SK-N-SH (cell line): ENCODE data around the gene PDE4C. TPM values are rescaled to one million over a fixed set of nuclear protein-coding genes. Genes with fewer than 3 reads are reported as not detected.

Experiments
- CTCF ChIA-PET: fragments of 300-600, 350-600 bp; formaldehyde crosslinking; extraction: SDS; loops from one replicate; lab custom pipeline; 2021; lab: Yijun Ruan, JAX
- POLR2A ChIA-PET: fragments of 350-600 bp; sonication (Branson Sonifier 250); formaldehyde crosslinking; extraction: SDS; loops from one replicate; lab custom pipeline; 2020; ENCODE audit warnings: antibody characterized with exemption, inconsistent platforms; lab: Yijun Ruan, JAX
- DNase-seq: peaks from one replicate; pipeline ENCODE4 v3.0.0; 2012
- H2AFZ ChIP-seq: fragments of 200-600 bp; sonication (generic); 2 replicates; pipeline ENCODE4 v1.8.1; 2016; ENCODE audit warnings: antibody characterized with exemption, mild to moderate bottlenecking, low read depth
- H3F3A ChIP-seq: fragments of 200-600 bp; sonication (generic); replicated peaks from 2 replicates; pipeline ENCODE3; 2016; ENCODE audit warnings: antibody characterized with exemption, mild to moderate bottlenecking; ENCODE audit not compliant: insufficient read depth
- H3K27ac ChIP-seq, 2 experiments: fragments of 200-500 bp in 1 of 2; fragments of 200-600 bp in 1 of 2; sonication (Bioruptor generic) in 1 of 2; sonication (generic), shearing (Covaris generic) in 1 of 2; 2 replicates each; pipeline versions ENCODE4 v1.5.1 to v1.6.1; 2014 to 2016; ENCODE audit warnings: low read depth in 2 of 2, inconsistent platforms in 1 of 2, low read length in 1 of 2, mild to moderate bottlenecking in 1 of 2, mixed read lengths in 1 of 2
- H3K27me3 ChIP-seq: fragments of 200-600 bp; sonication (generic), shearing (Covaris generic); 2 replicates; pipeline ENCODE4 v1.6.1; 2016; ENCODE audit warnings: mixed run types; ENCODE audit not compliant: insufficient read depth
- H3K36me3 ChIP-seq, 2 experiments: fragments of 200-500 bp in 1 of 2; fragments of 200-600 bp in 1 of 2; sonication (Bioruptor generic) in 1 of 2; sonication (generic) in 1 of 2; replicated peaks in 1 of 2; 2 replicates each; pipeline versions ENCODE3 to v1.5.1; 2014 to 2016; ENCODE audit warnings: low read length in 1 of 2, mild to moderate bottlenecking in 1 of 2; ENCODE audit not compliant: insufficient read depth in 2 of 2, control insufficient read depth in 1 of 2
- H3K4me1 ChIP-seq, 2 experiments: fragments of 200-500 bp in 1 of 2; fragments of 200-600 bp in 1 of 2; sonication (Bioruptor generic) in 1 of 2; sonication (generic), shearing (Covaris generic) in 1 of 2; 2 replicates each; pipeline versions ENCODE4 v1.5.1 to v1.6.1; 2014 to 2016; ENCODE audit warnings: low read depth in 1 of 2, low read length in 1 of 2, mixed run types in 1 of 2; ENCODE audit not compliant: insufficient read depth in 2 of 2, control insufficient read depth in 1 of 2
- H3K4me2 ChIP-seq: fragments of 200-600 bp; sonication (generic), shearing (Covaris generic); 2 replicates; pipeline ENCODE4 v1.6.1; 2017; ENCODE audit warnings: mixed run types
- H3K4me3 ChIP-seq, 2 experiments: fragments of 200-500 bp in 1 of 2; fragments of 200-600 bp in 1 of 2; sonication (Bioruptor generic) in 1 of 2; sonication (generic), shearing (Covaris generic) in 1 of 2; 2 replicates each; pipeline versions ENCODE4 v1.5.1 to v1.8.1; 2014 to 2016; ENCODE audit warnings: low read depth in 2 of 2, inconsistent platforms in 1 of 2, low read length in 1 of 2, mild to moderate bottlenecking in 1 of 2, mixed read lengths in 1 of 2, moderate library complexity in 1 of 2
- H3K79me2 ChIP-seq: fragments of 200-600 bp; sonication (generic); 2 replicates; pipeline ENCODE4 v1.8.1; 2017; ENCODE audit warnings: mild to moderate bottlenecking; ENCODE audit not compliant: insufficient read depth
- H3K9ac ChIP-seq: fragments of 200-600 bp; sonication (generic); 2 replicates; pipeline ENCODE4 v1.6.1; 2017; ENCODE audit warnings: mixed run types
- H3K9me2 ChIP-seq: fragments of 200-600 bp; sonication (generic); 2 replicates; pipeline ENCODE4 v1.6.1; 2017; ENCODE audit warnings: mixed run types
- H3K9me3 ChIP-seq: fragments of 200-600 bp; sonication (generic); 2 replicates; pipeline ENCODE4 v1.6.1; 2017; ENCODE audit warnings: mixed run types, mild to moderate bottlenecking, moderate library complexity
- H4K20me1 ChIP-seq: fragments of 200-600 bp; sonication (generic); 2 replicates; pipeline ENCODE4 v1.6.1; 2017; ENCODE audit warnings: mild to moderate bottlenecking, mixed run types; ENCODE audit not compliant: insufficient read depth
- CTCF ChIP-seq: fragments of 200-600 bp; sonication (generic); IDR thresholded peaks from 2 replicates; pipeline ENCODE4 v1.6.1; 2017; ENCODE audit warnings: antibody characterized with exemption, mild to moderate bottlenecking, moderate library complexity
- ELF1 ChIP-seq: IDR thresholded peaks from 2 replicates; pipeline ENCODE4 v1.4.0; 2012
- EP300 ChIP-seq, 2 experiments: IDR thresholded peaks; 2 replicates each; pipeline versions ENCODE4 v1.4.0 to v1.6.1; 2012; ENCODE audit warnings: borderline replicate concordance in 1 of 2, low read depth in 1 of 2, low read length in 1 of 2
- EZH2phosphoT487 ChIP-seq: fragments of 200-600 bp; sonication (generic); IDR thresholded peaks from 2 replicates; pipeline ENCODE4 v1.6.1; 2017; ENCODE audit warnings: low read depth, mixed run types, mild to moderate bottlenecking, antibody characterized with exemption, moderate library complexity, borderline replicate concordance
- FOXM1 ChIP-seq: IDR thresholded peaks from 2 replicates; pipeline ENCODE4 v1.4.0; 2012; ENCODE audit warnings: low read depth, mild to moderate bottlenecking
- GATA2 ChIP-seq: sonication (generic); formaldehyde crosslinking; IDR thresholded peaks from 2 replicates; pipeline ENCODE4 v1.5.0; 2020; ENCODE audit warnings: mild to moderate bottlenecking, missing genetic modification reagents
- MAX ChIP-seq: IDR thresholded peaks from 2 replicates; pipeline ENCODE4 v1.4.0; 2012; ENCODE audit warnings: low read depth
- MEF2A ChIP-seq: IDR thresholded peaks from 2 replicates; pipeline ENCODE4 v1.4.0; 2012; ENCODE audit warnings: low read depth, borderline replicate concordance
- NRF1 ChIP-seq: IDR thresholded peaks from 2 replicates; pipeline ENCODE4 v1.6.1; 2012; ENCODE audit warnings: low read depth, mild to moderate bottlenecking, low read length
- PBX3 ChIP-seq: IDR thresholded peaks from 2 replicates; pipeline ENCODE4; 2012
- POLR2AphosphoS5 ChIP-seq: IDR thresholded peaks from 2 replicates; pipeline ENCODE4 v1.6.1; 2012; ENCODE audit warnings: low read depth, low read length
- RCOR1 ChIP-seq: fragments of 150-350 bp; IDR thresholded peaks from 2 replicates; pipeline ENCODE4 v1.6.1; 2017; ENCODE audit warnings: antibody characterized with exemption, low read length
- REST ChIP-seq: IDR thresholded peaks from 2 replicates; pipeline ENCODE4 v1.6.1; 2012; ENCODE audit warnings: mild to moderate bottlenecking, low read depth, low read length, moderate library complexity
- RXRA ChIP-seq: IDR thresholded peaks from 2 replicates; pipeline ENCODE4 v1.4.0; 2012; ENCODE audit warnings: low read depth, mild to moderate bottlenecking, borderline replicate concordance
- SIN3A ChIP-seq: IDR thresholded peaks from 2 replicates; pipeline ENCODE4 v1.6.1; 2012; ENCODE audit warnings: low read depth, mild to moderate bottlenecking, low read length, moderate library complexity, borderline replicate concordance
- SMC3 ChIP-seq: IDR thresholded peaks from 2 replicates; pipeline ENCODE4 v1.6.1; 2012; ENCODE audit warnings: low read depth, low read length, improper control_type of control experiment
- USF1 ChIP-seq: IDR thresholded peaks from 2 replicates; pipeline ENCODE4 v1.4.0; 2012; ENCODE audit warnings: low read depth, borderline replicate concordance
- USF2 ChIP-seq: fragments of 150-350 bp; IDR thresholded peaks from 2 replicates; pipeline ENCODE4 v1.6.1; 2017; ENCODE audit warnings: antibody characterized with exemption, low read length, low read depth, borderline replicate concordance
- YY1 ChIP-seq: IDR thresholded peaks from 2 replicates; pipeline ENCODE4 v1.4.0; 2012; ENCODE audit warnings: low read depth, mild to moderate bottlenecking
- ZBTB33 ChIP-seq: IDR thresholded peaks from 2 replicates; pipeline ENCODE4 v1.4.0; 2012; ENCODE audit warnings: low read depth, borderline replicate concordance
- WGBS: methylation state at CpG from one replicate; pipeline ENCODE4 v1.1.6; 2017; ENCODE audit warnings: low lambda C conversion rate; 5-methylcytosine and 5-hydroxymethylcytosine counted together
- polyA plus RNA-seq, 3 experiments: library from polyadenylated mRNA; depleted of rRNA; stranded (reverse); fragments of >200 nt; gene quantifications; 2 replicates each; pipeline ENCODE4 v1.2.3, GENCODE V29; 2012

The PDE4C gene
- polyA plus RNA-seq, 1 of the 3 experiments (the other 2 are of a cell fraction) = 0.36 TPM

GRCh38 chr19:18218600-18218999, 7.6 kb downstream of the PDE4C start:
- CTCF ChIA-PET = interaction anchor here (1.5 to 9.4 kb wide), 3 partner anchors 14 to 57 kb away, joined by 5 to 81 read pairs (median 48); a partner anchor contains a TSS
- POLR2A ChIA-PET = no interaction called here
- no peak for TF ChIP-seq EZH2phosphoT487
- TF ChIP-seq MAX = no peak
- no peak for TF ChIP-seq YY1
- no peak for TF ChIP-seq ZBTB33
- TF ChIP-seq USF1 = no peak
- TF ChIP-seq FOXM1 = no peak
- TF ChIP-seq RCOR1 = no peak
- TF ChIP-seq GATA2 = no peak
- no peak for TF ChIP-seq USF2
- no peak for TF ChIP-seq MEF2A
- no peak for TF ChIP-seq EP300 (IDR thresholded peaks at IDR 0.05; ENCODE audit: borderline replicate concordance in 1 of 2, low read depth in 1 of 2, low read length in 1 of 2)
- TF ChIP-seq NRF1 = no peak
- TF ChIP-seq SIN3A = no peak
- no peak for TF ChIP-seq POLR2AphosphoS5
- TF ChIP-seq ELF1 = no peak
- TF ChIP-seq RXRA = no peak
- no peak for TF ChIP-seq PBX3
- TF ChIP-seq REST = no peak
- no peak for TF ChIP-seq SMC3
- no peak for TF ChIP-seq CTCF
- H3K27me3 ChIP-seq = no peaks in the 10 kb centered on the region
- no peaks in the 10 kb centered on the region for H3K79me2 ChIP-seq
- no peak overlapping the region for H3K27ac ChIP-seq
- H2AFZ ChIP-seq = no peak overlapping the region
- no peak overlapping the region for H3K4me2 ChIP-seq
- WGBS = 67% methylated on average over 3 of the region's 3 CpGs
- H3K9me2 ChIP-seq = no peaks in the 10 kb centered on the region
- H3K9me3 ChIP-seq = no peaks in the 10 kb centered on the region
- no peaks in the 10 kb centered on the region for H3K36me3 ChIP-seq
- H3F3A ChIP-seq = no peaks in the 10 kb centered on the region
- H3K4me1 ChIP-seq = no peaks in the 10 kb centered on the region
- no peaks in the 10 kb centered on the region for H4K20me1 ChIP-seq
- H3K4me3 ChIP-seq = no peak overlapping the region
- H3K9ac ChIP-seq = no peak overlapping the region
- no peak for DNase-seq
